Astrocyte (in vitro differentiated cells and primary cell): ENCODE results near the gene NEAT1. TPM values are rescaled to one million over a fixed set of nuclear protein-coding genes. Genes with fewer than 3 reads are reported as not detected.
A peak's percentile ranks its signal among the peaks of the same experiment; 100 is the strongest.

Source experiments
- DNase-seq: peaks from one replicate; pipeline ENCODE4 v3.0.0-alpha.2; 2010; ENCODE audit warnings: low read depth
- FAIRE-seq: peaks from 2 replicates; lab custom pipeline; 2011; peaks lifted over from hg19 to GRCh38; lab: Jason Lieb, UNC
- H2AFZ ChIP-seq: 2 replicates; pipeline ENCODE4 v1.6.0; 2012; ENCODE audit warnings: low read depth, low read length, inconsistent platforms
- H3K27ac ChIP-seq: 2 replicates; pipeline ENCODE4 v1.5.1; 2011; ENCODE audit warnings: low read depth, low read length, inconsistent platforms
- H3K27me3 ChIP-seq: 2 replicates; pipeline ENCODE4 v1.6.0; 2011; ENCODE audit warnings: low read length, inconsistent platforms; ENCODE audit not compliant: insufficient read depth
- H3K36me3 ChIP-seq: 2 replicates; pipeline ENCODE4 v1.5.1; 2011; ENCODE audit warnings: low read length, inconsistent platforms; ENCODE audit not compliant: insufficient read depth
- H3K4me1 ChIP-seq: 2 replicates; pipeline ENCODE4 v1.5.1; 2011; ENCODE audit warnings: low read length, inconsistent platforms; ENCODE audit not compliant: insufficient read depth
- H3K4me2 ChIP-seq: 2 replicates; pipeline ENCODE4 v1.6.0; 2012; ENCODE audit warnings: low read length, inconsistent platforms
- H3K4me3 ChIP-seq: 2 replicates; pipeline ENCODE4 v1.5.1; 2011; ENCODE audit warnings: low read depth, mild to moderate bottlenecking, low read length, inconsistent platforms; ENCODE audit not compliant: insufficient read depth
- H3K79me2 ChIP-seq: 2 replicates; pipeline ENCODE4 v1.6.0; 2012; ENCODE audit warnings: mild to moderate bottlenecking, low read length, inconsistent platforms; ENCODE audit not compliant: insufficient read depth
- H3K9ac ChIP-seq: 2 replicates; pipeline ENCODE4 v1.6.0; 2012; ENCODE audit warnings: mild to moderate bottlenecking, low read length, inconsistent platforms
- H3K9me3 ChIP-seq: 2 replicates; pipeline ENCODE4 v1.5.1; 2012; ENCODE audit warnings: low read depth, mild to moderate bottlenecking, low read length, inconsistent platforms; ENCODE audit not compliant: insufficient read depth
- H4K20me1 ChIP-seq: 2 replicates; pipeline ENCODE4 v1.6.0; 2012; ENCODE audit warnings: low read length, inconsistent platforms; ENCODE audit not compliant: insufficient read depth
- H3K27ac Mint-ChIP-seq: one replicate; pipeline ENCODE4 v1.8.0; 2021; ENCODE audit warnings: mild to moderate bottlenecking, mixed read lengths; ENCODE audit not compliant: unreplicated experiment
- H3K27me3 Mint-ChIP-seq: one replicate; pipeline ENCODE4 v1.8.0; 2021; ENCODE audit warnings: low read depth, mixed read lengths; ENCODE audit not compliant: unreplicated experiment
- H3K36me3 Mint-ChIP-seq: one replicate; pipeline ENCODE4 v1.8.0; 2021; ENCODE audit warnings: low read depth, mixed read lengths; ENCODE audit not compliant: unreplicated experiment
- H3K4me1 Mint-ChIP-seq: one replicate; pipeline ENCODE4 v1.8.0; 2021; ENCODE audit warnings: low read depth, mixed read lengths; ENCODE audit not compliant: unreplicated experiment
- H3K4me3 Mint-ChIP-seq: one replicate; pipeline ENCODE4 v1.8.0; 2021; ENCODE audit warnings: mild to moderate bottlenecking, moderate library complexity, mixed read lengths; ENCODE audit not compliant: unreplicated experiment
- H3K9me3 Mint-ChIP-seq: one replicate; pipeline ENCODE4 v1.8.0; 2021; ENCODE audit warnings: mild to moderate bottlenecking, mixed read lengths; ENCODE audit not compliant: unreplicated experiment
- CTCF ChIP-seq: IDR thresholded peaks from 2 replicates; pipeline ENCODE4 v1.5.1; 2011; ENCODE audit warnings: low read depth, mild to moderate bottlenecking, inconsistent platforms, low read length, moderate library complexity; ENCODE audit not compliant: insufficient read depth
- EZH2 ChIP-seq: IDR thresholded peaks from 2 replicates; pipeline ENCODE4 v1.6.1; 2012; ENCODE audit warnings: mild to moderate bottlenecking, low read length, inconsistent platforms; ENCODE audit not compliant: insufficient read depth
- total RNA-seq: library from RNA; stranded (reverse); gene quantifications from 2 replicates; pipeline ENCODE4 v1.2.1, GENCODE V29; 2021

The NEAT1 gene
- total RNA-seq, 1 donor from 2014 or later: 317 TPM

- peaks cover 76% of the 10 kb centered on the region for H3K4me1 Mint-ChIP-seq
- no peaks in the 10 kb centered on the region for H3K36me3 ChIP-seq
Observed at GRCh38 chr11:65492637-65493366, 70.2 kb downstream of the NEAT1 start.

GRCh38 chr11:65493367-65494176, 71.0 kb downstream of the NEAT1 start:
- Histone ChIP-seq H3K4me1 (peaks cover 87% of the 10 kb centered on the region), H3K36me3 (no peaks in the 10 kb centered on the region), H2AFZ (no peak overlapping the region), H3K27ac (peak overlapping the region; percentile 100), H3K79me2 (peaks cover 58% of the 10 kb centered on the region), H4K20me1 (no peaks in the 10 kb centered on the region), H3K9ac (peak overlapping the region; percentile 95), H3K4me2 (peak overlapping the region; percentile 67), H3K4me3 (no peak overlapping the region), H3K27me3 (no peaks in the 10 kb centered on the region), H3K9me3 (no peaks in the 10 kb centered on the region)
- Mint-ChIP-seq H3K4me3 (peak overlapping the region; percentile 74), H3K36me3 (no peaks in the 10 kb centered on the region), H3K9me3 (peaks cover 2% of the 10 kb centered on the region), H3K27me3 (no peaks in the 10 kb centered on the region), H3K4me1 (peaks cover 74% of the 10 kb centered on the region), H3K27ac (peak overlapping the region; percentile 100)
- DNase-seq: peak; percentile 99
- TF ChIP-seq CTCF: no peak
- no peak for TF ChIP-seq EZH2
- no peak for FAIRE-seq

More at GRCh38 chr11:65492637-65493366, 70.2 kb downstream of the NEAT1 start:
- Mint-ChIP-seq H3K27ac (peak overlapping the region; percentile 100), H3K9me3 (peaks cover 2% of the 10 kb centered on the region), H3K4me3 (peak overlapping the region; percentile 75), H3K27me3 (no peaks in the 10 kb centered on the region), H3K36me3 (no peaks in the 10 kb centered on the region)
- no peak for TF ChIP-seq CTCF
- TF ChIP-seq EZH2: no peak
- Histone ChIP-seq H3K4me1 (peaks cover 87% of the 10 kb centered on the region), H3K79me2 (peaks cover 56% of the 10 kb centered on the region), H4K20me1 (no peaks in the 10 kb centered on the region), H2AFZ (no peak overlapping the region), H3K4me2 (peak overlapping the region; percentile 67), H3K4me3 (peak overlapping the region; percentile 5), H3K9ac (peak overlapping the region; percentile 95), H3K9me3 (no peaks in the 10 kb centered on the region), H3K27ac (peak overlapping the region; percentile 100), H3K27me3 (no peaks in the 10 kb centered on the region)
- no peak for FAIRE-seq
- DNase-seq: peak; percentile 81

Other genes with a start within 250 kb of the NEAT1 start
- 178 and 217 TPM in 2 replicates for gene CAPN1, start 240.9 kb upstream of the NEAT1 start, total RNA-seq
- 5.2 and 6.0 TPM in 2 replicates for gene POLA2, start 160.8 kb upstream of the NEAT1 start, total RNA-seq
- 23.0 and 26.7 TPM in 2 replicates for gene CDC42EP2, start 107.9 kb upstream of the NEAT1 start, total RNA-seq
- gene DPF2, start 88.9 kb upstream of the NEAT1 start, total RNA-seq: 58.5 and 66.4 TPM in 2 replicates
- 0.20 and 0.29 TPM in 2 replicates for gene TIGD3, start 68.0 kb upstream of the NEAT1 start, total RNA-seq
- gene SLC25A45, start 40.2 kb upstream of the NEAT1 start, total RNA-seq: 1.9 and 2.6 TPM in 2 replicates
- 61.2 and 76.3 TPM in 2 replicates for gene FRMD8, start 36.2 kb upstream of the NEAT1 start, total RNA-seq
- gene MALAT1, start 76.2 kb downstream of the NEAT1 start, total RNA-seq: 7,772 and 8,991 TPM in 2 replicates
- 106 and 128 TPM in 2 replicates for gene SCYL1, start 102.3 kb downstream of the NEAT1 start, total RNA-seq
- gene LTBP3, start 135.6 kb downstream of the NEAT1 start, total RNA-seq: 33.2 and 36.5 TPM in 2 replicates
- gene ZNRD2, start 147.7 kb downstream of the NEAT1 start, total RNA-seq: 40.4 and 45.1 TPM in 2 replicates
- 45.2 and 47.5 TPM in 2 replicates for gene FAM89B, start 149.7 kb downstream of the NEAT1 start, total RNA-seq
- 9.4 and 10.1 TPM in 2 replicates for gene EHBP1L1, start 153.3 kb downstream of the NEAT1 start, total RNA-seq
- 0.84 TPM in 1 of 2 replicates, not detected in the other for gene KCNK7, start 173.0 kb downstream of the NEAT1 start, total RNA-seq
- 55.4 and 61.3 TPM in 2 replicates for gene MAP3K11, start 191.4 kb downstream of the NEAT1 start, total RNA-seq
- gene PCNX3, start 193.0 kb downstream of the NEAT1 start, total RNA-seq: 45.6 and 51.2 TPM in 2 replicates
- 19.0 and 26.7 TPM in 2 replicates for gene SIPA1, start 215.3 kb downstream of the NEAT1 start, total RNA-seq
- 62.2 and 68.9 TPM in 2 replicates for gene RELA, start 240.1 kb downstream of the NEAT1 start, total RNA-seq